NCI-H526 (cell line): Measurements from ENCODE around the gene FAM83E.
A peak's percentile ranks its signal among the peaks of the same experiment; 100 is the strongest.

Experiments
- DNase-seq, 2 experiments: peaks; one replicate each; lab custom pipeline; 2025; lab: John Stamatoyannopoulos, UW

The FAM83E gene

DNA sequence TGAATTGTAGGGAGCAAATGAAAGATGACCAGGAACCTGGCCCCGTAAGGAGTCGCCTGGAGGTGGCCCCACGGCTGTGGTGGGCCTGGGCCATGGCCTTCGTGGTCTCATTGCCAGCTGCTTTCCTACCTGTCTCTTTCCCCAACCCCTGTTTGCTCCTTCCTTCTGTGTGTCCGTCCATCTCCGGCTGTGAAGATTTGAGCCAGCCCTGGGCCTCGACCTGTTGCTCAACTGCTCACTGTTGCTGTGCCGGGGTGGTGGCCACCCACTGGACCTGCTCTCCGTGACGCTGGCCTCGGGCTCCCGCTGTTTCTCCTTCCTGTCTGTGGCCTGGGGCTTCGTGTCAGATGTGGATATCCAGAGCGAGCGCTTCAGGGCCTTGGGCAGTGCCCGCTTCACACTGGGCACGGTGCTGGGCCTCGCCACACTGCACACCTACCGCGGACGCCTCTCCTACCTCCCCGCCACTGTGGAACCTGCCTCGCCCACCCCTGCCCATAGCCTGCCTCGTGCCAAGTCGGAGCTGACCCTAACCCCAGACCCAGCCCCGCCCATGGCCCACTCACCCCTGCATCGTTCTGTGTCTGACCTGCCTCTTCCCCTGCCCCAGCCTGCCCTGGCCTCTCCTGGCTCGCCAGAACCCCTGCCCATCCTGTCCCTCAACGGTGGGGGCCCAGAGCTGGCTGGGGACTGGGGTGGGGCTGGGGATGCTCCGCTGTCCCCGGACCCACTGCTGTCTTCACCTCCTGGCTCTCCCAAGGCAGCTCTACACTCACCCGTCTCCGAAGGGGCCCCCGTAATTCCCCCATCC lies 13.8 kb upstream of the FAM83E start:
- DNase-seq, result no peak

DNA sequence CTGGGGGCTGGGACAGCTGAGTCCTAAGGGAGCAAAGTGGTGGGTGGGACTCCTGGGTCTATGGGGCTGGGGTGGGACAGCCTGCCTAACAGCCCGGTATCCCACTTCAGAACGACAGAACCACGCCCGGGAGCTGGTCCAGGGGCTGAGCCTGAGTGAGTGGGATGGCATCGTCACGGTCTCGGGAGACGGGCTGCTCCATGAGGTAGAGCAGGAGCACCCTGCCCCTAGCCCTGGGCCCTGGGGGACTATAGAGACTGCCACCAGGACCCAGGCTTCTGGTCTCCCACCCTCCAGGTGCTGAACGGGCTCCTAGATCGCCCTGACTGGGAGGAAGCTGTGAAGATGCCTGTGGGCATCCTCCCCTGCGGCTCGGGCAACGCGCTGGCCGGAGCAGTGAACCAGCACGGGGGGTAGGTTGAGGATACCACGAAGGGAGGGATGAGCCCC lies 13.0 kb upstream of the FAM83E start:
- DNase-seq, result no peak

DNA sequence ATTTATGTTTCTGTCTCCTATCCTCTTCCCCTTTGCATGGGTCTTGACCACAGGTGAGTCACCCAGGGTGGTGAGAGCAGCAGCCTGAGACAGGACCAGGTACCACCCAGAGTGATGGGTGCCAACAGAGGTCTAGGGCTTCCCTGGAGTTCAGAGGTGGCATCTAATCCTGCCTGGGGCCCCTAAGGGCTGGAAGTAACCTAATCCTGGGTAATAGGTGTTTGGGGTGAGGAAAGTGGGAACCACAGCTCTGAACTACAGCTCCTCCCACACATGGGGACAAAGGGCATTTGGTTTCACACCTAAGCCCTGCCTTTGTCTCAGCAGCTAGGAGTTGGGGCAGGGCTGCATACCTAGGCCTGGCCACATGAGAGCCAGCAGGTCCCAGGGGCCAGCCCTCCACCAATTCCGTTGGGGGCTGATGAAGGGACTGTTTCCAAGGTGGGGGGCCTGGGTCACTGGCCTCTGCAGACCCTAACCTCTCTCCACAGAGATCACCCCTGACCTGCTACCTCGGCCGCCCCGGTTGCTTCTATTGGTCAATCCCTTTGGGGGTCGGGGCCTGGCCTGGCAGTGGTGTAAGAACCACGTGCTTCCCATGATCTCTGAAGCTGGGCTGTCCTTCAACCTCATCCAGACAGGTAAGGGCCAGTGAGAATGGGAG lies 12.5 kb upstream of the FAM83E start:
- DNase-seq, result no peak

DNA sequence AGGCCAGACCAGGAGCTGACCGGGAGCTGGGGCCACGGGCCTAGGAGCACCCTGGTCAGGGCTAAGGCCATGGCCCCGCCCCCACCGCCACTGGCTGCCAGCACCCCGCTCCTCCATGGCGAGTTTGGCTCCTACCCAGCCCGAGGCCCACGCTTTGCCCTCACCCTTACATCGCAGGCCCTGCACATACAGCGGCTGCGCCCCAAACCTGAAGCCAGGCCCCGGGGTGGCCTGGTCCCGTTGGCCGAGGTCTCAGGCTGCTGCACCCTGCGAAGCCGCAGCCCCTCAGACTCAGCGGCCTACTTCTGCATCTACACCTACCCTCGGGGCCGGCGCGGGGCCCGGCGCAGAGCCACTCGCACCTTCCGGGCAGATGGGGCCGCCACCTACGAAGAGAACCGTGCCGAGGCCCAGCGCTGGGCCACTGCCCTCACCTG lies 11.0 kb upstream of the FAM83E start:
- DNase-seq, result no peak

DNA sequence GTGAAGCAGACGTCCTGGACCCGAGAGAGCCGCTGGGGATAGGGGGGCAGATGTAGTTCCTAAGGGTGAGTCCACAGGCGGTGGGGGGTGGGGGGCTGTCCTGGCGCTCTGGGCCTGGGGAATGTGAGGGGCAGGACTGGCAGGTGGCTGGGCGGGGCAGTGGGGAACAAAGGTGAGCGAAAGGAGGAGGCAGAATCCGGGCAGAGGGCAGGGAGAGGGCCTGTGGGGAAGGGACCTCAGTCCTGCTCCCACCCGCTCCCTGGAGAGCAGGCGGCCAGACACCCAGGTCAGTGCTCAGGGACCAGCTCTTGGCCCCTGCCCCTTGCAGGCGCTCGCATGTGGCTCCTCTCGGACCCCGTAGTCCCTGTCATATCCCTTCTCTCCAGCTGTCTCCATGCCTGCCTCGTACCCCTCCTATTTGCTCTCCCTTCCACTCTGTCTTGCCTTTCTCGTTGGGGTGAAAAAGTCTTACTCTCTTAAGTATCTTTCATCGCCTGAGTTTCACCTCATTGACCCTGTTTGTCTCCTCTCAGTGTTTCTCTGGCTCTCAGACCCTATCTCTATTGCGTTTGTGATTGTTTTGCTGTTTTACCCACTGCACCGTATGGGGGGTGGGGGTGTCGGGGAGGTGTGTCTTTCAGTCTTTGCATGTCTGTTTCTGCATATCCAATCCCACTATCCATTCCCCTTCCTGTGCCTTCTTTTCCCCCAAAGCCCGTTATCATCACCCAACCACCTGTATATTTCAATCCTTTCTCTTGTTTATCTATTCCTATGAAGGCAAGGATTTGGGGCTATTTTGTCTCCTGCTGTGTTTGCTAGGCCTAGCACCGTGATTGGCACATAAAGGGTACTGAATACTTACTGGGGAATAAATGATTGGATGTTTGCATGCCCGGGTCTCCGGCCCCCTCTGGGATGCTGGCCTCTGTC lies 10.2 kb upstream of the FAM83E start:
- peak in 1 of 2 experiments; percentile 48 for DNase-seq

DNA sequence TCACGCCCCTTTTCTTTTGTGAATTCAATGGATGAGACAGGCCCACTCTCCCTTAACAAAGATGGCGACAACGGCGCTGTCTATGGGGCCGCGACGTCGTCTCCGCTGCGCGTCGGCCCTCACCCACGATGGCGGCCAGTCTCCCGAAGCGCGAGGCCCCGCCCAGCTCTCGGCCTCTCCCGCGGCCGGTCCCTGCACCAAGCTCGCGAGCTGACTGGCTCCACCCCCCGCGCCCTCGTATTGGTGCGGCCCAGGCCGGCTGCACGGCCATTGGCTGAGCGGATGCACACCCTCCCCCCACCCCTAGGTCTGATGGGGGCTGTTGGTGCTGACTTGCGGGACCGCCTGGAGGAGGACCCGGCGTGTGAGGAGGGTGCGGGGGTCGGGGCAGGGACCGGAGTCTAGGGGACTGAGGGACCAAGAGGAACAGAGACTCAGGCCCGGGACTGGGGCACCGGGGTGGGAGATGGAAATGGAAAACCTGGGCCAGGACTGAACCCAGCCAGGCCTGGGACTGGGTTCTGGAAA lies 9.3 kb upstream of the FAM83E start:
- DNase-seq, result peak; percentile 94 to 99

DNA sequence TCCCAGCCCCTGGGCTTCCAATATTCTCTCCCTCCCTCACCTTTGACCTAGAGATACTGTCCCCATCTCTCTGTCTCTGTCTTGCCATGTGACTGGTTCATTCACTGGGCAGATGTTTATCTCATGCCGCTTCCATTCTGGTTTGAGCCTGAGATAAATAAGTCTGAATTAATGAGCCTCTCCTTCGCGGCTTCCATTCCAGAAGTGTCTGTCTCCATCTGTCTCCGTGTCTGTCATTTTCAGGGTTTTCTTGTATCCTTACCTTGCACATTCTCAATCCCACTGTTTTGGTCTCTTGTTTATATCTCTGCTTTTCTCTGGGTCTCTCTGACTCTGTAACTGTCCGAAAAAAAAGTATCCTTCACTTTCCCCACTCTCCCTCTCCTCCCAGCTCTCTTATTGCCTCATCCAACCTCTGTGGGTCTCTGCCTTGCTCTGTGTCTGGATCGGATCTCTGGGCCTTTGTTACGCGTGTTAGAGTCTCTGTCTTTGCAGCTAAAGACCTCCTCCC lies 8.7 kb upstream of the FAM83E start:
- no peak for DNase-seq

DNA sequence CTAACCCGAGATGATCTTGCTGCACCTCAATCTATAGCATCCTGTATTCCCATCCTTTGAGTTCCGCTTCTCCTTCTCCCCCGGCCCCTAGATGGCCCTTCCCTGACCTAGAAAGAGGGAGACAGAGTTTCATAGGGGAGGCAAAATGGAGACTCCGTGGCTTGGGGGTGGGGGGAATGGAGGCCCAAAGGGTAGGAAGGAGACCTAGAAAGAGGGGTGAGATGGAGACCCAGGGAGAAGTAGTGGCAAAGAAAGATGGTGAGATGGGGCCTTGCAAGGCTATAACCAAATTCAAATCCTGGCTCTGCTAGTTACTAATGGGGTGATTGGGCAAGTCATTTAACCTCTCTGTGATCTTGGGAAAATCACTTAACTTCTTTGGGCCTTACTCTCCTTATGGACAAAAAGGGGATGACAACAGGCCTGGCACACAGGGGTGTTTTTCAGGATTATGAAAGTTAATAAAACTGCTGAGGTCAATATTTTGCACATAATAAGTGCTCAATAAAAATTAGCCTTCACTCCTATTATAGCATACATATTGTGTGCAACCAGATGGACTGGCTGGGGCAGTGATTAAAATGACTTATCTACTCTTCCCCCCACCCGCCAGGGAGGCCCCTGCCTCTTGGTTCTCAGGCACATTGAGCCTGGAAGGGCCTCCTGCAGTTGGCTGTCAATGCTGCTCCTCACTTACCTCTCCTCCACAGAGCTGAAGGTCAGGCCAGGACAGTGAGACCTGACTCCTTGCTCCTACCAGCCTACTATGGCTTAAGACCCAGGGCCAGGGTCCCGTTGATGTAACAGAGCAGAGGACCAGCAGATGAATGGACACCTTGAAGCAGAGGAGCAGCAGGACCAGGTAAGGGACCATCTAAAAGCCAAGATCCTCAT lies 5.1 kb upstream of the FAM83E start:
- DNase-seq, result no peak

DNA sequence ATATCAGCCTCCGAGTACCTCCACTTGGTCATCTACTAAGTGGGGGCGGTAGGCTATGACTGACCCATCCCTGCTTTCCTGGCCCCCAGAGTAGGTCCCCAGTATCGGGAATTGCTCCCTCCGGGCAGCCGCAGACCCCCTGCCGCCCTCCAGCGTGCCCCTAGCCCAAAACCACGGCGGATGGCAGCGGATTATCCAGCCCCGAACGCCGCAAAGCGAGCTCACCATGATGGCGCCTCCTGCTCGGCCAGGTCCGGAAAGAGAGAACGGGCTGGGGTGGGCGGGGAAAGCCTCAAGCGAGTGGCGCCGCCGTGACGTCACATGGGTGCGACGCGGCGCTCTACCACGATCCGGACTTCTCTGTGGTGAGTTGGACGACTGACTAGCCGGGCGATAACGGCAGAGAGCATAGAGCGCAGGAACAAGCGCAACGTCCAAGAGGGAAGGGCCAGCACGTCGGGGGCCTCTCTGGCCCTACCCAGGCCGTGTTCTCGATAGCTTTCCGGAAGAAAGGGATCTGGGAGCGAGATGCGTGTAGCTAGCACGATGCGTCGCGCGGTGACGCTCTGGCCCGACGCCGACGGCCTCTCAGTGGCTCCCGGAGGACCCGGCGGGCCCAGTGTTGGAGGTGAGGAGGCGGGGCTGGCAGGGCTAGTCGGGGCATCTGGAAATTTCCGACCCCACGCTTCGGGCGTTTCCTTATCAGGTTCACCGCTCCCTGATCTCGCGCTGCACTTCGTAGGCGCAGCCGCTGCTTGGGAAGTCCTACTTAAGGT lies 4.2 kb upstream of the FAM83E start, which contains the start of the genes RPL18 and SPHK2:
Gene RPL18 (minus strand): TSS at position 263 of the 776 bp plus-strand sequence. CDS start 35 bp downstream, at position 228.
Gene SPHK2 (plus strand): TSS at position 591 of the 776 bp plus-strand sequence. CDS start 1,009 bp downstream, outside the sequence.
- DNase-seq, result peak; percentile 98 to 99

DNA sequence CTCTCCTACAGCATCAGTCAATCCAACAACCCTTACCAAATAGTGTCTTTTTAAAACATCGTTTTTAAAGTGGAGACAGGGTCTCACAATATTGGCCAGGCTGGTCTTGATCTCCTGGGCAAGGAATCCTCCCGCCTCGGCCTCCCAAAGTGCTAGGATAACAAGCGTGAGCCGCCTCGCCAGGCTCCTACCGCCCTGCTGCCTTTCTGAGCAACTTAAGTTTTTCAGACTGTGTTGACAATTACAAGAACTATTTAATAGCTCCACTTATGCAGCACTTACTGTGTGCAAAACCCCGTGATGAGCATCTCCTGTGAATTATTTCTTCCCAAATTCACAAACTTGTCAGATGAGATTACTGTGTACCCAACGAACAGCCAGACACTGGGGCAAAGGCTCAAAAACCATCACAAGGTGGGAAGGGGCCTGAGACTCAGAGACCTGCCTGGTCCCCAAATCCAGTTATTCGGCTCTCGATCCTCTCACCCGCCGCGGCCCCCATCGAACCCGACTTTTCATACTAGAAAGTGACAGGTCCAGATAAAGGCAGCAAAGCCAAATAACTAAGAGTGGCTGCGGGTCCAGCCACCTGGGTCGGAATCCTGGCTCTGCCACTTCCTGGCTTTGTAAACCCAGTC lies 3.5 kb upstream of the FAM83E start:
- no peak for DNase-seq

DNA sequence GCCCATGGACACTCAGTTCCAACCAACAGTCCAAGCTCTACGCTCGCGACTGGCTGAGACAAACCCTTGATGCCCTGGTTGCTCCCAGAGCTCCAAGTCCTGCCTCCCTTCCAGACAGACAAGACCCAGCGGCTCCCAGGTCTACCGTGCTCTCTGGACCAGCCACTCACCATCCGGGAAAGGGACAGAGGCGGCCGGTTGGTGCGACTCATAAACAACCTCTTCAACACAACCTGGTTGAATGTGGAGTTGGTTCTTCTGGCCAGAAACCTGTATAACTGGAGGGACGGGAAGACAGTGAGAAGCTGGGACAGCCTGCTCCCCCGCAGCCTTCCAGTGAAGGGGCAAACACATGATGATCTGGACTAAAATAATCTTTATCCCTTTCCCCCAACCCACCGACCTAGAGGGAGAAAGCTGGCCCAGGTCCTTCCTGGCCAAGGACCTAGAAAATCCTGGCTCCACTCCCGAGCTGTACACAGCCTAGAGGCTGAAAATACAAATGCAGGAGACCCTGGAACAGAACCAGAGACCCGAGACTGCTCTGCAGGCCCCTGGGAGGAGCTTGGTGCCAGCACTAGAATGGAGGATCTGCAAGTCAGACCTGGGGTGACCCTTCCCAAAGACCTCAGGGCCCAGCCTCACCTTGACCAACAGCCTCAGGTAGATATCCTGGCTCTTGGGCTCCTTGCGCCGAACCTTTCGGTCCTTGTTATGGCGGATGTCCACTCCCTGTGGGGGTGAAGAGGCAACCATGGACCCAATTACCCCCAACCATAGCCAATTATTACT lies 2.5 kb upstream of the FAM83E start:
- DNase-seq, result no peak

DNA sequence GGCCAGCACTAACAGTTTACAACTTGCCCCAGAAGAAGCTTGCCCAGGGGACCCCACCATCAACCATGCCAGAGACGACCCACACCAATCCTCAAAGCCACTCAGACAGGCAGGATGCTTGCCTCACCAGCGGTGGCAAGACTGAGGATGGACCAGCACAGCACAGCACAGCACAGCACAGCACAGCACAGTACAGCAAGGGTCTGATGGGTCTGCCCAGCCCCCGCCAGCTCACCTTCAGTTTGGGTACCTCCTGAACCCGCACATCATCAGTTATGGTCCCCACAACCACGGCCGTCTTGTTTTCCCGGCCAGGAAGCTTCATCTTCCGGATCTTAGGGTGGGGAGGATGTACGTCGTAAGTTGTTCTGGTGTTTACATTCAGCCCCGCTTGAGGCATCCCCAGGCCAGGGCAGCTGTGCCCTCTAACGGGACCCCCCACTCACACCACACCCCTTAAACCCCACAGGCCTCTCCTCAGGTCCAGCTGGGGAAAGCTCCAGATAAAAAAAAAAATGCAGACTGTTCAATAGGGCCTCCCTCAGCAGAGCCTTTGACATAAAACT lies 1.7 kb upstream of the FAM83E start:
- no peak for DNase-seq

DNA sequence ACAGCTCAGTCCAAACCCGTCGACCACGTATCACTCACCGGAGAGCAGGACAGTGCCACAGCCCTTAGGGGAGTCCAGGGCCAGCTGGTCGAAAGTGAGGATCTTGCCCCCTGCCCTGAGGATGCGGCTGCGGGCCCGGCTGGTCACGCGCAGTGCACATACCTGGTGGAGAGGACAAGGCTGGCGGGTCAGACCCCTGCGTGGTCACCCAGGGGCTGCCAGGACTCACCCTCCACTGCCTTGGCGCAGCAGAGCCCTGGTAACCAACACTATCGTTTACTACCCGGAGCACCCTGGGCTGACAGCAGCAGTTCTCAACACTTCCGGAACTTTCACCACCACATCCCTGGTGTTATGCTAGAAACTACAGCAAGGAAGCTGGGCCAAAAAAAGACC lies 1.2 kb upstream of the FAM83E start:
- no peak for DNase-seq

DNA sequence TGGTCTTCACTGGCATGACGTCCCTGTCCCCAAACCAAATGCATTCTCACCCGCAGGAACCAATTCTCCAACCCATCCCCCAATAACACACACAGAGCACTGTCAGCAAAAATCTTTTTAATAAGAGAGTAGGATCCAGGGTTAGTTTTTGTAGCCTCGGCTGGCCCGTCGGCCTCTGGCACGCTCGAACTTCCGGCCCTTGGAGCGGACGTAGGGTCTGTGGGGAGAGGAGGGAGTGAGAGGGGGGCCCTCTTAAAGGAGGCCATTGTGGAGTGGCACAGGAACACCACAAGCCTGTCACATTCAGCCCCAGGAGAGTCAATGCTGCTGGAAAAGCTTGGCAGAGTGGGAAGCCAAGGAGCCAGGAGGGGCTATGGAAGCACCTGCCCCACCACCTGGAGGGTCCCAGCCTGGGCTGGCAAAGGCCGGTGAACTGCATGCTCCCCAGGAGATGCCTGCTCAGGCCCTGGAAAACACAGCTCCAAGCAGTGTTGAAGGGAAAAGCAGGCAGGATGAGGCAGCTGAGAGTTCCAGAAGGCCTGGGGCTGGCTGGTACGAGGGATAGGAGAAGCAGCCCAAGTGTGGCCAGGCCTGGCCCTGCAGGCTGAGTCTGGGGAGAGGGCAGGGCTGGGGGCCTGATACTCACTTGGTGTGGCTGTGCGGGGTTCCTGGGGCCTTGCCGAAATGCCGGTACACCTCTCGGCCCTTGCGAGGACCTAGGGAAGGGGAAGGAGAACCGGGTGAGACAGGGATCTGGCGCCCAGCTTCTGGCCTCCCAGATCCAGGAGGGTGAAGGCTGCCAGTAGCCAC lies 560 bp upstream of the FAM83E start:
- no peak for DNase-seq

DNA sequence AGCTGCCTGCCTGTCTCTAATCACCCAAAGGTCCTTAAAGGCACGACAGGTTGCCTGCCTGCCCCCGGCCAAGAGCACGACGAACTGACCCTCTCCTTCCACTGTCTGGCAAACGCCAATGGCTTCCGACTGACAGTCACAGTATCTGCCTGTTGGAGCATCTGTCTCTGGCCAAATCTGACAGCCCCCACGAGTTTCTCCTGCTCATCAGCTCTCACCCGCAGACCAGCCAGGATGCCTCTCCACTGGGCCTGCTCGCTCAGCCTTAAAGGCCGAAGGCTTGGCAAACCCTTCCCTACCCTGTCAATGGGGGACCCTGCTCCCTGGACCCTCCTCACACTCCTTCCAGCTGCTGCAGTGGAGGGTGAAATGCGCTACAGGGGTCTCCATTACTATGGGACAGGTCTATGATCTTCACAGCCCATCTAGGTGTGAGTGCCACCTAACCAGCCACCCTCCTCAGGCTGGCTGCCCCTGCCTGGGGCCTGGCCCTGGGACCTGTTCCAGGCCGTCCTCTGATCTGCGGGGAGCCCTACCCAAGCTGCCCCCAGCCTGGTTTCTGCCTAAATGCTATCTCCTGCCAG lies 932 bp downstream of the FAM83E start:
- no peak for DNase-seq

DNA sequence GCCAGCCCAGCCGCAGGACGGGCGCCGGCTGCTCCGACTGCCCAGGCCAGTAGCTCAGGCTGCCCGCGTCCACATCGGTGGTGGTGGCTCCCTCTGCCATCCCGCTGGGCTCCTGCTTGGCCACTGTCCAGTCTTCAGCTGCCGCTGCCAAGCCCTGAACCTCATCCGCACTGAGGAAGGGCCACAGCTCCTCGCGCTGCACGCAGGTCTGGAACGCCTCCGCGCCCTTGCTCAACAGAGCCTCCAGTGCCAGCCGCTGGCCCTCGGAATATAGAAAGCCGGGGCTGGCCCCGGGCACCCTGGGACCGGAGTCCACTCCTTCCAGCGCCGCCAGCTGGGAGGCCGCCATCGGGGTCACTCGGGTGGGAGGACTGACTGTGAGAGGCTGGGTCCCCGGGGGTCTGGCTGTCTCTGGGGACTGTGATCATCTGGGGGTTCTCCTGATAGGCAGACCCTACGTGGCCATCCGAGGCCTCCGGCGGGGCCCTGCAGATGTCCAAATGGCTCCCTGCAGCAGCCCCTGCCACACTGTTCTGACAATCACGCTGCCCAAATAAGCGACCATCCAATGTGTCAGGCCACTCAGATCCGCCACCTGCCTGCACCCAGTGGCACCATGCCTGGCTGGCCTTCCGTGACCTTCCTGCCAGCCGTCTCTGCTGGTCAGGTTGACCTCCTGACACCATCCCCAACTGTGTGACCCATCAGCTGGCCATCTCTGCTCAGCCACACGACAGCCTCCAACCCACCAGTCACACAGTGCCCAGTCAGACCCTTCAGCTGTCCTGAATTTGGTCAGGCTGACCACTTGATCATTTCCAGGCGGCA lies 1.6 kb downstream of the FAM83E start:
- no peak for DNase-seq
